ENCODE results near the gene SCRN2.

SCRN2 gene

DNA sequence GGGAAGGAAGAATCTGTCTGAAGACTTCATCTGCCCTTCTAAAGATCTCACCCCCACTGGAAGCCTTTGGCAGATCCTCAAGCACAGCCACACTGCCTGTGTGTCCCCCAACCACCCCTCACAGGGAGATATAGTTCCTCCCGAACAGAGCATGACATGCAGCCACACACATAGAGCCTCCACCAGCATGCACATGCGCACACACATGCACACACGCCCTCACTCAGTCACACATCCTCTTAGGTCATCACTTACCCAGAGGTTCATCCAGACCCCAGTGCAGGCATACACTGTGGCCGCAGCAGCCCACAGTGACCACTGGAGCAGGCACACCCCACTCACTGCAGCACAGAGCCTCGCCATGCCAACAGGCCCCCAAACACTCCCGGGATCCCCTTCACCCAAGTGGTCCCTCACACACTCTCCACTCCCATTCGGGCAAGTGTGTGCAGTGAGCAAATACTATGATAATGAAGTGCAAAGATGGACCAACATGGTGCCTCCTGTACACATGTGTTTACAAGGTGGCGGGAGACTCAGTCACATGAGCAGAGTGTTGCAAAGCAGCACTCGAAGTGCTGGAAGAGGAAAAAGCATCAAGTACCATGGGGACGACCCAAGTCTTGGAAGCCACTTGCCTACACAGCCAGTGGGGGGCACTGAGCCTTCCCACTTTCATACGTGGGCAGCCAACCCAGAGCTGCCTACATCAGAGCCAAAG is 26.9 kb upstream of the SCRN2 start:
- TF ChIP-seq, protein P1, sequence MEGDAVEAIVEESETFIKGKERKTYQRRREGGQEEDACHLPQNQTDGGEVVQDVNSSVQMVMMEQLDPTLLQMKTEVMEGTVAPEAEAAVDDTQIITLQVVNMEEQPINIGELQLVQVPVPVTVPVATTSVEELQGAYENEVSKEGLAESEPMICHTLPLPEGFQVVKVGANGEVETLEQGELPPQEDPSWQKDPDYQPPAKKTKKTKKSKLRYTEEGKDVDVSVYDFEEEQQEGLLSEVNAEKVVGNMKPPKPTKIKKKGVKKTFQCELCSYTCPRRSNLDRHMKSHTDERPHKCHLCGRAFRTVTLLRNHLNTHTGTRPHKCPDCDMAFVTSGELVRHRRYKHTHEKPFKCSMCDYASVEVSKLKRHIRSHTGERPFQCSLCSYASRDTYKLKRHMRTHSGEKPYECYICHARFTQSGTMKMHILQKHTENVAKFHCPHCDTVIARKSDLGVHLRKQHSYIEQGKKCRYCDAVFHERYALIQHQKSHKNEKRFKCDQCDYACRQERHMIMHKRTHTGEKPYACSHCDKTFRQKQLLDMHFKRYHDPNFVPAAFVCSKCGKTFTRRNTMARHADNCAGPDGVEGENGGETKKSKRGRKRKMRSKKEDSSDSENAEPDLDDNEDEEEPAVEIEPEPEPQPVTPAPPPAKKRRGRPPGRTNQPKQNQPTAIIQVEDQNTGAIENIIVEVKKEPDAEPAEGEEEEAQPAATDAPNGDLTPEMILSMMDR (IDR thresholded peaks at IDR 0.05): no peak

DNA sequence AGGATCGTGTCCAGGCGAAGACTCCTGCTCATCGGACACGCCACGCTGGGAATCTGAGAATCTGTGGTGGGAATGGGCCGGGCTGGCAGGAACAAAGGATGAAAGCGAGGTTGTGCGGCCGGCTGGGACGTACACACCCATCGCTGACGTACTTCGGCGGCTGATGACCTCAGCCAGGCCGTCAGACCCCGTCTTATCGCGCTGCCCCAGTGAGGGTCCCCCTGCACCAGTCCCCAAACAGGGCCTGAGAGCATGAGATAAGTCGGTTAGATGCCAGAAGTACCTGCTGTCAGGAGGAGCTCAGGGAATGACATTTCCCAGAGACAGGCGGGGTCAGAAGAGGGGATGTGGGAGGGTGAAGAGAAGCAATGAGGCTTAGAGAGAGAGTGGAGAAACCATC is 25.9 kb upstream of the SCRN2 start:
- TF ChIP-seq, protein P1 (IDR thresholded peaks at IDR 0.05): no peak

DNA sequence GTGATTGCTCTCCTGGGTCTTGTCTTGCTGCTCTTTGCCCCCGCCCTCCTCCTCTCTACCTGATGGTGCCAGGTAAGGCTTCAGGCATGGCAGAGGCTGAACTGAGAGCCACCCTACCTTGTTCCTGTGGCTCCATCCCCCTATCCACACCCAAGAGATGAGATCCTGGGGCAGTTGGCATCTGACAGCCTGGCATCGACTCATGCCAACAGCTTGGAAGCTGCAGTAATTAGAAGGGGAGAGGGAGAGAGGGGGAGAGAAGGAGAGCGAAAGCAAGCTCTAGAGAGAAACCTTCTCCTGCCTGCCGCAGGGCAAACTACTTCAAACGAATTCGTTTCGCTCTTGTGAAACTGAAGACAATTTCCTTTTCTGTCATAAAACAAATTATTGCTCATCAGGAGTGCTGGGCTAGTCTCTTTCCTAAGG is 23.7 kb upstream of the SCRN2 start:
- TF ChIP-seq, protein P1 (IDR thresholded peaks at IDR 0.05): no peak

DNA sequence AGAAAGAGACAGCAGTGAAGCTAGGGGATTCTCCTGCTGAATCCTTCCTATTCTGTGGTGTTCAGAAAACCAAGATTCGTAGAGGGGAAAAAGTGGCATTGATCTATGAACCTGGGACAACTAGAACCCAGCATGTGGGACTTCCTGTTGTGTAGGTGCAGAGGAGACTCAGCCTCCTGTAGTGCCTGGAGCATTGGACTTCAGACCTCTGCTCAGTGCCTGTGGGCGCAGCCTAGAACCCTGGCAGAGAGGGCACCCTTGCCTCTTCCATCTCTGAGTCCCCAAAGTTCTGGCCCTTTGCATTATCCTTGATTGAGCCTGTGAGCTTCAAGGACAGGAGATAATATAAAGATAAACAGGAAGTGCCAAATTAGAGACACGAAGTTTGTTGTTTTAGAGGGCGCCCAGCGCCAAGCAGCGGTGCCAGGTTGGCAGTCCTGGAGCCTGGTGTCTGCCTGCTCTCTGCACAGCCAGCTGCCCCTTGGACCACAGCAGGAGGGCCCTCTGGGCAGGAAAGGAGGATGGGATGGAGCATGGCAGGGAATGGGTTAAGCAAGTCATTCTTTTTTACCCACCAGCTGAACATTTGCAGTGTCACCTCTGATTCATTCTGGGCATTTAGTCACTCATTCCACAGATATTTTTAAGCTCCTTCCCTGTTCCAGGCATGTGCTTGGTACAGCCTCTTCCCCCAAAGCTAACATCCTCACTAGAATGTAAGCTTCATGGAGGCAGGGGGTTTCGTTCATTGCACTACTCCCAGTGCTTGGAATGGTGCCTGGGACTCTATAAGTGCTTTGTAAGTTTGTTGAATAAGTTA is 21.8 kb upstream of the SCRN2 start:
- TF ChIP-seq, protein P1 (IDR thresholded peaks at IDR 0.05): no peak

DNA sequence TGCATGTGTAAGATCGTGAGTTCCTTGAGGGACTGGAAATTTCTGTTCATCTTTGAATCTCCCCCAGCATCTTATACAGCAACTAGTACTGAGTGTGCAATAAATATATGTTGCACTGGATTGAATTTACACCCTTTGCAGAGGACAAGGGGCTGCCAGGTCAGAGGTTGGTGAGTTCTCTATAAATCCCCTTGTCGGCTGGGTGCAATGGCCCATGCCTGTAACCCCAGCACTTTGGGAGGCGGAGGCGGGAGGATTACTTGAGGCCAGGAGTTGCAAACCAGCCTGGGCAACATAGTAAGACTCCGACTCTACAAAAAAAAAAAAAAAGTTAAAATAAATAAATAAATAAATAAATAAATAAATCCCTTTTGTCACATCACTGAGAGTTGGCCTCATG is 19.3 kb upstream of the SCRN2 start:
- TF ChIP-seq, protein P1 (IDR thresholded peaks at IDR 0.05): no peak

DNA sequence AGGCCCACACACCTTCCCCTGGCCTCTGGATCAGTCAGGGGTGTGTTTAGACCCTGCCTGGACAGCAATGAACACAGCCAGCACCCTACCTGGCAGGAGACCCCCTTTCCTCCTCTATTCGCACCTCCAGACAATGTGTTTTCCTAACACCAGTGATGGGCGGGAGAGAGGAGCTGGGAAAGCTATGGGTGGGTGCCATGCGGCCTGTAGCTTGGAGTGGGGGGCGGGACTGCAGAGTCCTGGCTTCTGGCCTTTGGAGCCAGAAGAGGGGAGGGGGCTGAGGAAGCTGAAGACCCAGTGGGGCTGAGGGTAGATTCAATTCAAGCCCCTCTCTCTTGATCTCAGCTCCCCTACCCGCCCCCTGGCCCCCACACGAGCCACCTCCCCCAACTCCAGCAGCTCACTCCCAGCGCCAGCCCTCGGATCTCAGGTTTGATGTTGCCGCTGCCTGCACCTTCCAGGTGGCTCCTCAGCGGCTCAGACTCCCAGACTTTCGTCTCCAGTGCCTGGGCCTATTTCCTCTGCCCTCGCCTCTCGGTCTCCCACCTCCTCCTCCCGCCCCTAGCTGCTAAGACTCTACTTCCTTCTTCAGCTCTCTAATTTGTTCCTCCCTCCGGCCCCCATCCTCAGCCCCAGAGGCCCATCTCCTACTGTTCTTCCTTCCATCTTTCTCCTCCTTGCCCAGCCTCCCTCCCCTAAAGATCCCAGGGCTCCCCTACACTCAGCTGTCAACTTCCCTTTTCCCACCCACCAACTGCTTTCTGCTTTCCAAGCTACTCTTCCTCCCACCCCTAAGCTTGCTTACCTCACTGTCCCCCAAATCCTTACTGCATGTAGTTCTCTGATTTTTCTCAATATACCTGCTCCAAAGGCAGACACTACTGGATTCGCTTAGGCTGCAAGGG is 16.7 kb upstream of the SCRN2 start:
- TF ChIP-seq, protein P1 (IDR thresholded peaks at IDR 0.05): no peak

DNA sequence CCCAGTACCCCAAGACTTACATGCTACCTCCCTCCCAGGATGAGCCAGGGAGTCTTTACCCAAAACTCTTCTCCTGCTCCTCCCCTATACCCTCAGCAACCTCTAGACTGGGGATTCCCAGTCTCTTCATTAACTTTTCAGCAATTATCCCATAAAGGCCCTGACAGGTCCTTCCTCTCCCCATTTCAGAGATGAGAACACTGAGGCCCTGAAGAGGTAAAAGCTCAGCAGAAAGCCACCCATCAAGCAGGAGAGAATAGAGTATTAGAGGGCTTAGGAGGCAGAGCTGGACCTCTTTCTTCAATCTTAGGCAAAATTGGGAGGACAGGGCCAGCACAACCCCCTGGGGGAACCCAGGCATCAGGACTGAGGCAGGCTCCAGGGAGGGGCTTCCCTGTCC is 15.8 kb upstream of the SCRN2 start:
- TF ChIP-seq, protein P1 (IDR thresholded peaks at IDR 0.05): no peak
